Prostate gland (tissue), 2 donors: Measurements from ENCODE around the gene BCAS3. TPM values are rescaled to one million over a fixed set of nuclear protein-coding genes. Genes with fewer than 3 reads are reported as not detected.
A peak's percentile ranks its signal among the peaks of the same experiment; 100 is the strongest.

Source experiments
- DNase-seq: peaks from one replicate; pipeline ENCODE4 v3.0.0-alpha.2; 2019; ENCODE audit warnings: low spot score
- H3K27ac ChIP-seq, 2 donors: fragments of 200-600 bp; sonication (generic); 2 replicates each; pipeline ENCODE4 v1.5.1; 2017 to 2019
- H3K27me3 ChIP-seq: fragments of 200-600 bp; sonication (generic); replicated peaks from 2 replicates; pipeline ENCODE4 v1.5.1; 2019; ENCODE audit not compliant: insufficient read depth
- H3K36me3 ChIP-seq, 2 donors: fragments of 200-600 bp; sonication (generic); 1 replicate in 1 of 2; 2 replicates in 1 of 2; pipeline versions ENCODE4 v1.5.1 to v1.8.1; 2017 to 2019
- H3K4me1 ChIP-seq: fragments of 200-600 bp; sonication (generic); replicated peaks from 2 replicates; pipeline ENCODE4 v1.5.1; 2019
- H3K4me3 ChIP-seq, 2 donors: fragments of 200-600 bp; sonication (generic); 2 replicates each; pipeline ENCODE4 v1.5.1; 2017 to 2019
- H3K9me3 ChIP-seq: fragments of 200-600 bp; sonication (generic); 2 replicates; pipeline ENCODE4 v1.5.1; 2017
- POLR2A ChIP-seq: fragments of 450-650 bp; IDR thresholded peaks from one replicate; pipeline ENCODE4 v1.6.1; 2016; ENCODE audit warnings: antibody characterized with exemption, mild to moderate bottlenecking
- POLR2AphosphoS5 ChIP-seq: sonication (generic); formaldehyde crosslinking; IDR thresholded peaks from one replicate; pipeline ENCODE4 v1.6.1; 2017; ENCODE audit warnings: antibody characterized with exemption
- WGBS: methylation state at CpG from one replicate; pipeline ENCODE4 v1.1.5; 2018; 5-methylcytosine and 5-hydroxymethylcytosine counted together
- intact Hi-C: fragments of 100-400 bp; cut with DNase I; formaldehyde crosslinking; loops from one replicate; pipeline ENCODE4 v1.14.2; 2022
- total RNA-seq, 2 donors: library from RNA; depleted of rRNA; stranded (reverse); fragments of >200 nt; gene quantifications; one replicate each; pipeline ENCODE4 v1.1.0, GENCODE V29; 2016
- TF ChIP-seq, protein P1 (sequence below), 4 experiments: fragments of 200-600 bp in 2 of 4; fragments of 450-650 bp in 2 of 4; sonication (generic) in 2 of 4; IDR thresholded peaks; 1 replicate in 3 of 4; 2 replicates in 1 of 4; pipeline ENCODE4 v1.5.1; 2016 to 2019; ENCODE audit warnings: antibody characterized with exemption in 4 of 4, mild to moderate bottlenecking in 2 of 4, moderate library complexity in 2 of 4

Gene BCAS3
- total RNA-seq: 10 to 100 TPM; 57.8 to 93.9 TPM

GRCh38 chr17:60677308-60678117 lies at the start of gene BCAS3:
Gene BCAS3 (plus strand): TSS chr17:60677851.
- WGBS: under 1% methylated on average over 51 of the region's 51 CpGs
- H3K9me3 ChIP-seq: no peaks in the 10 kb centered on the region
- H3K27me3 ChIP-seq: no peaks in the 10 kb centered on the region
- H3K4me1 ChIP-seq: no peaks in the 10 kb centered on the region
- TF ChIP-seq, protein P1, sequence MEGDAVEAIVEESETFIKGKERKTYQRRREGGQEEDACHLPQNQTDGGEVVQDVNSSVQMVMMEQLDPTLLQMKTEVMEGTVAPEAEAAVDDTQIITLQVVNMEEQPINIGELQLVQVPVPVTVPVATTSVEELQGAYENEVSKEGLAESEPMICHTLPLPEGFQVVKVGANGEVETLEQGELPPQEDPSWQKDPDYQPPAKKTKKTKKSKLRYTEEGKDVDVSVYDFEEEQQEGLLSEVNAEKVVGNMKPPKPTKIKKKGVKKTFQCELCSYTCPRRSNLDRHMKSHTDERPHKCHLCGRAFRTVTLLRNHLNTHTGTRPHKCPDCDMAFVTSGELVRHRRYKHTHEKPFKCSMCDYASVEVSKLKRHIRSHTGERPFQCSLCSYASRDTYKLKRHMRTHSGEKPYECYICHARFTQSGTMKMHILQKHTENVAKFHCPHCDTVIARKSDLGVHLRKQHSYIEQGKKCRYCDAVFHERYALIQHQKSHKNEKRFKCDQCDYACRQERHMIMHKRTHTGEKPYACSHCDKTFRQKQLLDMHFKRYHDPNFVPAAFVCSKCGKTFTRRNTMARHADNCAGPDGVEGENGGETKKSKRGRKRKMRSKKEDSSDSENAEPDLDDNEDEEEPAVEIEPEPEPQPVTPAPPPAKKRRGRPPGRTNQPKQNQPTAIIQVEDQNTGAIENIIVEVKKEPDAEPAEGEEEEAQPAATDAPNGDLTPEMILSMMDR (IDR thresholded peaks at IDR 0.05): no peak
- TF ChIP-seq POLR2AphosphoS5 (peak; percentile 94), POLR2A (peak; percentile 97)
- peak; percentile 99 for DNase-seq
- H3K27ac ChIP-seq: peak within 1 kb of the TSS; percentile 75 to 90
- H3K4me3 ChIP-seq: peak within 1 kb of the TSS; percentile 64 to 93
- intact Hi-C loops: no loop called here
- no peaks in the 10 kb centered on the region for H3K36me3 ChIP-seq

- no peaks in the 10 kb centered on the region for H3K4me1 ChIP-seq
- intact Hi-C loops: no loop called here
- H3K9me3 ChIP-seq: no peaks in the 10 kb centered on the region
- no peak for DNase-seq
- TF ChIP-seq POLR2A (no peak), POLR2AphosphoS5 (no peak)
- TF ChIP-seq, protein P1 (IDR thresholded peaks at IDR 0.05): no peak
- H3K4me3 ChIP-seq: no peak overlapping the region
- no peak overlapping the region for H3K27ac ChIP-seq
- no peaks in the 10 kb centered on the region for H3K36me3 ChIP-seq
- 86% methylated on average over 6 of the region's 6 CpGs for WGBS
- no peaks in the 10 kb centered on the region for H3K27me3 ChIP-seq
Measured at GRCh38 chr17:60628252-60628889, 49.3 kb upstream of the BCAS3 start.

DNA sequence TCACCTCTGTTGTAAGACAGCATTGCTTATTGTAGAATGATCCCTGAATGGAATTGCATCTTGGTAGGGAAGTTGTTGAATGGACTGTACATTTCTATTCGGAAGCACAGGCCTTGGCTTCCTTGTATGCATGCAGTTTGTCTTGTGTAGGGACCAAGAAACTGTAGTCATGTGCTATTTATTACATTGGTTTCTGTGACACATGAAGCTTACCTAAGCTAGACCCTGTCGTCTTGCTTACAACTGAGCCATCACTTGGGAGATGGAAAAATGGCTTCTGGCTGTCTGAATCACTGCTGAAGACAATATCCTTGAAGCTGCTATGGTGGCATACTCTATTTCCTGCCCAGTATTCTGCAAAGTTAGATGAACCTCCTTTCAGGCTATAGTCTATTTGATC lies 48.5 kb upstream of the BCAS3 start:
- no peak for DNase-seq
- Histone ChIP-seq H3K4me1 (no peaks in the 10 kb centered on the region), H3K36me3 (no peaks in the 10 kb centered on the region), H3K9me3 (no peaks in the 10 kb centered on the region), H3K4me3 (no peak overlapping the region), H3K27ac (no peak overlapping the region), H3K27me3 (no peaks in the 10 kb centered on the region)
- WGBS: 93% methylated on average over 2 of the region's 2 CpGs
- TF ChIP-seq POLR2AphosphoS5: no peak
- intact Hi-C loops: no loop called here

DNA sequence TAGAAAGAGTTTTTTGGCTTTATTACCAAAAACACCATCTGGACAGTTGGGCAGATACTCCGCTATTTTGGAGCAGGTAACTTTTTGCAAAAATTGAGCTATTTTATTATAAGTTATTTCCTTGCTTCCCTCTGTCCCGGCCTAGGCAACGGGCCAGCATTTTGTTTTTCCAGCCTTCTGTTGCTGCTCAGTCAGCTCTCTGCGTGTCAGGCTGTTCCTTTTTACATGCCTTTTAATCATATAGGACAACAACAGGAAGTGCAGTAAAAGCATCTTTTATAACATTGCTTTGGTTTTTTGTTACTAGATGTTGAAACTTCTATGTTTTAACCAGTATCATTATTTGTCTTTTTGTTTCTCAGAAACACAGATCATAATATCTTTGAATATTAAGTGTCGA lies 47.3 kb upstream of the BCAS3 start:
- Histone ChIP-seq H3K4me1 (no peaks in the 10 kb centered on the region), H3K9me3 (no peaks in the 10 kb centered on the region), H3K27ac (peak overlapping the region; percentile 33 to 36), H3K36me3 (no peaks in the 10 kb centered on the region), H3K4me3 (no peak overlapping the region), H3K27me3 (no peaks in the 10 kb centered on the region)
- WGBS: 53% methylated on average over 5 of the region's 5 CpGs
- intact Hi-C loops: no loop called here
- peak; percentile 17 for DNase-seq
- TF ChIP-seq POLR2AphosphoS5: peak; percentile 12
- no peak for TF ChIP-seq POLR2A
- TF ChIP-seq, protein P1 (IDR thresholded peaks at IDR 0.05): no peak

DNA sequence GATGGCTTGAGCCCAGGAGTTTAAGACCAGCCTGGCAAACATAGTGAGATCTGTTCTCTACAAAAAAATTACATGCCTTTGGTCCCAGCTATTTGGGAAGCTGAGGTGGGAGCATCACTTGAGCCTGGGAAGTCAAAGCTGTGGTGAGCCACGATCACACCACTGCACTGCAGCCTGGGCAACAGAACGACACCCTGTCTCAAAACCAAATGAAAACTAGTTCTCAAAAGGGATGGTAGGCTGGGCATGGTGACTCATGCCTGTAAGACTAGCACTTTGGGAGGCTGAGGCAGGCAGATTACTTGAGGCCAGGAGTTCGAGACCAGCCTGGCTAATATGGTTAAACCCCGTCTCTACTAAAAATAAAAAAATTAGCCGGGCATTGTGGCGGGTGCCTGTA lies 46.5 kb upstream of the BCAS3 start:
- TF ChIP-seq POLR2A (no peak), POLR2AphosphoS5 (no peak)
- TF ChIP-seq, protein P1 (IDR thresholded peaks at IDR 0.05): no peak
- no peak for DNase-seq
- H3K4me1 ChIP-seq: no peaks in the 10 kb centered on the region
- H3K9me3 ChIP-seq: no peaks in the 10 kb centered on the region
- 99% methylated on average over 6 of the region's 6 CpGs for WGBS
- no peaks in the 10 kb centered on the region for H3K27me3 ChIP-seq
- intact Hi-C loops: no loop called here
- no peaks in the 10 kb centered on the region for H3K36me3 ChIP-seq
- no peak overlapping the region for H3K27ac ChIP-seq
- no peak overlapping the region for H3K4me3 ChIP-seq
